ENCODE results near the gene GUCY1B1.

The GUCY1B1 gene

DNA sequence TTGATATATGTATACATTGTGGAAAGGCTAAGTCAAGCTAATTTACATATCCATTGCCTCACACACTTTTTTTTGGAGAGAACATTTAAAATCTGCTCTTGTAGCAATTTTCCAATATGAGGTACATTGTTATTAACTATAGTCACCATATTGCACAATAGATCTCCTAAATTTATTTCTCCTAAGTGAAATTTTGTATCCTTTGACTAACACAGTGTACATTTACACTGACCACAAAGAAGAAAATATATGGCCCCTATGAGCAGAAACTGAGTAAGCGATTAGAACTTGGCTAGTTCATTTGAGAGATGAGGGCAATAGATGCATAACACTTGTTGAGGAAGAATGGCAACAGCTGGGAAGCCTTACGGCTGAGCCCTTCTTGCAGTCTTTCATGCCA is 20.3 kb upstream of the GUCY1B1 start:
- H3K27me3 ChIP-seq (ENCODE audit: control insufficient read depth, insufficient read depth, low read length), result no peaks in the 10 kb centered on the region
- H3K4me3 ChIP-seq (ENCODE audit: low read depth, low read length), result no peak overlapping the region
- no peaks in the 10 kb centered on the region for H3K36me3 ChIP-seq (ENCODE audit: control insufficient read depth, insufficient read depth, low read length)
- H3K9ac ChIP-seq (ENCODE audit: low read length), result no peak overlapping the region
- H3K9me3 ChIP-seq (ENCODE audit: control insufficient read depth, insufficient read depth, low read depth, low read length), result no peaks in the 10 kb centered on the region
- H3K27ac ChIP-seq (ENCODE audit: low read depth, low read length), result no peak overlapping the region
- H3K4me1 ChIP-seq (ENCODE audit: control insufficient read depth, insufficient read depth, low read length), result no peaks in the 10 kb centered on the region

DNA sequence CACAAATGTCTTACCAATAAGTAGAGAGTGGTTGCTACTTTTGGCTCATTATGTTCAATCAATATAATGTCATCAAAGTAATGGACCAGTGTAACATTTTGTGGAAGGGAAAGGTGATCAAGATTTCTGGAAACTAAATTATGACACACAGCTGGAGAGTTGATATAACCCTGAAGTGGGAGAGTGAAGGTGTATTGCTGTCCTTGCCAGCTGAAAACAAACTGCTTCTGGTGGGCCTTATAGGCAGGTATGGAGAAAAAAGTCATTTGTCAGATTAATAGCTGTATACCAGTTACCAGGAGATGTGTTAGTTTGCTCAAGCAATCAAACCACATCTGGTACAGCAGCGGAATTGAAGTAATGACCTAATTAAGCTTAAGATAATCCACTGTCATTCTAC is 17.3 kb upstream of the GUCY1B1 start:
- H3K27ac ChIP-seq (ENCODE audit: low read depth, low read length), result no peak overlapping the region
- no peaks in the 10 kb centered on the region for H3K36me3 ChIP-seq (ENCODE audit: control insufficient read depth, insufficient read depth, low read length)
- H3K9ac ChIP-seq (ENCODE audit: low read length), result no peak overlapping the region
- H3K4me3 ChIP-seq (ENCODE audit: low read depth, low read length), result no peak overlapping the region
- H3K27me3 ChIP-seq (ENCODE audit: control insufficient read depth, insufficient read depth, low read length), result no peaks in the 10 kb centered on the region
- H3K4me1 ChIP-seq (ENCODE audit: control insufficient read depth, insufficient read depth, low read length), result no peaks in the 10 kb centered on the region
- H3K9me3 ChIP-seq (ENCODE audit: control insufficient read depth, insufficient read depth, low read depth, low read length), result no peaks in the 10 kb centered on the region

DNA sequence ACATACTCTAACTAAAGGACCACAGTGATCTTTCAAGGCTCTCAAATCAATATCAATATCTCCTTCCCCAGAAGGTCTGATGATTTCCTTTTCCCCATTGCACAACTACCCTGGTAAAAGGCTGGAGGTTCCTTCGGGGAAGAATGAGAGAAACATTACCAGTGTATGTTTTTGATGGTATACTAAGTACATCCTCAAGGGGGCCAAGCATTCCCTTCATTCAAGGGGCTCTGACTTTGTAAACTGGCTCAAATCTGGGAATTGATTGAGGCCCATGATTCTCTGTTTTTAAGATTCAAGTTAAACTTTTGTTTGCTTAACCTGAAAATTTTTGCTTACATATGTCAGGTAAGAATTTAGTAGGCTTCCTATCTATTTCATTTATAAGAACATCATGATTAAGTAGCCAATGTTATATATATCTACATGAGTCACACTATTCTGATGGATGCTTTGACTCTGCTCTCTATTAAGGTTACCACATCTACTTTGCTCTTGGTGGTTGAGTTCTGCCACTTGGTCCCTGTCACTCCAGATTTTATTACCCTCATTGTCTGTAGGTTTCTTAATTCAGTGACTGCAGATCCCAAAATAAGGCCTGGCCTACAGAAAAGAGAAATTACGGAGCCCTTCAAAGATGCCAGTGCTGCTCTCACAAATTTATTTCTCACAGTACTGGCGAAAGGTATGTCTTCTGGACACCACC is 16.4 kb upstream of the GUCY1B1 start:
- no peaks in the 10 kb centered on the region for H3K36me3 ChIP-seq (ENCODE audit: control insufficient read depth, insufficient read depth, low read length)
- no peaks in the 10 kb centered on the region for H3K9me3 ChIP-seq (ENCODE audit: control insufficient read depth, insufficient read depth, low read depth, low read length)
- no peak overlapping the region for H3K27ac ChIP-seq (ENCODE audit: low read depth, low read length)
- H3K27me3 ChIP-seq (ENCODE audit: control insufficient read depth, insufficient read depth, low read length), result no peaks in the 10 kb centered on the region
- no peaks in the 10 kb centered on the region for H3K4me1 ChIP-seq (ENCODE audit: control insufficient read depth, insufficient read depth, low read length)
- H3K4me3 ChIP-seq (ENCODE audit: low read depth, low read length), result no peak overlapping the region
- no peak overlapping the region for H3K9ac ChIP-seq (ENCODE audit: low read length)

DNA sequence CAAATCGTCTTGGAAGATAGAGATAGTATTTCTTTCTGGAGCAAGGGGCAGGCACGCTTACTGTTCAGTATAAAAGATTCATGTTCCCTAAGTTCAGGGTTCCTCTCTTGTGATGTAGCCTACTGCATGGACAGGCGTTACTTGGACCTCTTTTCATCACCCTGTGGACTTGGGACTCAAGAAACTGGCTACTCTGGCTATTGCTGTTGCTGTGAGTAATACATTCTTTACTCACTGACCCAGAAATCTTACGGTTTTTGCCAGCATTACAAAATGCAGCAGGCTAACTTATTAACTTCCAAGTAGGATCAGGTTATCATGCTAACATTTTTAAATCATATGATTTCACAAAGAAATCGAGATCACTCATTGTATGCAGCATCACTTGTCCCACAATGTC is 12.8 kb upstream of the GUCY1B1 start:
- Histone ChIP-seq H3K27me3 (ENCODE audit: control insufficient read depth, insufficient read depth, low read length) (no peaks in the 10 kb centered on the region), H3K36me3 (ENCODE audit: control insufficient read depth, insufficient read depth, low read length) (no peaks in the 10 kb centered on the region), H3K9ac (ENCODE audit: low read length) (no peak overlapping the region), H3K4me3 (ENCODE audit: low read depth, low read length) (no peak overlapping the region), H3K4me1 (ENCODE audit: control insufficient read depth, insufficient read depth, low read length) (peaks cover 6% of the 10 kb centered on the region), H3K9me3 (ENCODE audit: control insufficient read depth, insufficient read depth, low read depth, low read length) (no peaks in the 10 kb centered on the region), H3K27ac (ENCODE audit: low read depth, low read length) (no peak overlapping the region)

DNA sequence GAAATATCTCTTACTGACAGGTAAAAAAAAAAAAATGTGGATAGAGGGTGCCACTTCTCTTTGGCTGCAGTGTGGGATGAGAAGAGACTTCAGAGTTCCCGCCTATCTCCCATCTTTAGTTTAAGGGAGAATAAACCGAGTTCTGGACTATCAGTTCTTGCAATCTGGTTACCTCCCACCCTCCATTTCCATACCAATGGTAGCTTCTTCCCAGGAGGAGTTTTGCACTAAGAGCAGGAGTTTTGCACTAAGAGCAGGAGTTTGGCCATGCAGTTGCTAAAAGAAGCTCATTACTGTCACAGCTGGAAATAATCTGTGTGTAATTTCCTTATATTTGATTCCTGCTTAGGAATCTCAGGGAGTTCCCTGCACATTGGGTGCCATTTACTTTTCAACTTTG is 10.8 kb upstream of the GUCY1B1 start:
- no peak overlapping the region for H3K9ac ChIP-seq (ENCODE audit: low read length)
- H3K4me3 ChIP-seq (ENCODE audit: low read depth, low read length), result no peak overlapping the region
- no peak overlapping the region for H3K27ac ChIP-seq (ENCODE audit: low read depth, low read length)
- H3K4me1 ChIP-seq (ENCODE audit: control insufficient read depth, insufficient read depth, low read length), result peaks cover 6% of the 10 kb centered on the region
- H3K9me3 ChIP-seq (ENCODE audit: control insufficient read depth, insufficient read depth, low read depth, low read length), result no peaks in the 10 kb centered on the region
- no peaks in the 10 kb centered on the region for H3K36me3 ChIP-seq (ENCODE audit: control insufficient read depth, insufficient read depth, low read length)
- no peaks in the 10 kb centered on the region for H3K27me3 ChIP-seq (ENCODE audit: control insufficient read depth, insufficient read depth, low read length)

DNA sequence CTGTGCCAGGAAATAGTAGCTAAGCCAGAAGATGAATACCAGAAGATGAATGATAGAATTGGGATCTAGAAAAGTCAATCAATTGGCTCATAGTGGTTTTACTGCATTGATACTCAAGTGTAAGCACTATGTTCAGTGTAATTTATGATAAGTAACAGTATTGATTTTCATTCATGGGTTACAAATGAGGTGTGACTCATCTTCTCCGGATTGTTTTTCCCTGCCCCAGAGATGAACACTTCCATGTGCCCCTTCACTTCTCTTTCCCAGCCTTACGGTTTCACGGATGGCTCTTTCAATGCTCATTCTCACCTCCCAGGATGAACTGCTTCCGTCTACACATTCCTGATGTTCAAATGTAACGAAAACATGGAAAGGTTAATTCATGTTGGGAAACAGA is 9.8 kb upstream of the GUCY1B1 start:
- Histone ChIP-seq H3K9me3 (ENCODE audit: control insufficient read depth, insufficient read depth, low read depth, low read length) (no peaks in the 10 kb centered on the region), H3K36me3 (ENCODE audit: control insufficient read depth, insufficient read depth, low read length) (no peaks in the 10 kb centered on the region), H3K27ac (ENCODE audit: low read depth, low read length) (no peak overlapping the region), H3K4me3 (ENCODE audit: low read depth, low read length) (no peak overlapping the region), H3K9ac (ENCODE audit: low read length) (no peak overlapping the region), H3K27me3 (ENCODE audit: control insufficient read depth, insufficient read depth, low read length) (no peaks in the 10 kb centered on the region), H3K4me1 (ENCODE audit: control insufficient read depth, insufficient read depth, low read length) (peaks cover 6% of the 10 kb centered on the region)

DNA sequence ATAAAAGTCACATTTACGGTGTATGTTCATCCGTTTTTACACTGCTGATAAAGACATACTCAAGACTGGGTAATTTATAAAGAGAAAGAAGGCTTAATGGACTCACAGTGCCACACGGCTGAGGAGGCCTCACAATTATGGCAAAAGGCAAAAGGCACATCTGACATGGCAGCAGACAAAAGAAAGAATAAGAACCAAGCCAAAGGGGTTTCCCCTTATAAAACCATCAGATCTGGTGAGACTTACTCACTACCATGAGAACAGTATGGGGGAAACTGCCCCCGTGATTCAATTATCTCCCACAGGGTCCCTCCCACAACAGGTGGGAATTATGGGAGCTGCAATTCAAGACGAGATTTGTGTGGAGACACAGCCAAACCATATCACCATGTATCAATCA is 7.3 kb upstream of the GUCY1B1 start:
- H3K36me3 ChIP-seq (ENCODE audit: control insufficient read depth, insufficient read depth, low read length), result no peaks in the 10 kb centered on the region
- no peaks in the 10 kb centered on the region for H3K27me3 ChIP-seq (ENCODE audit: control insufficient read depth, insufficient read depth, low read length)
- no peaks in the 10 kb centered on the region for H3K9me3 ChIP-seq (ENCODE audit: control insufficient read depth, insufficient read depth, low read depth, low read length)
- H3K4me3 ChIP-seq (ENCODE audit: low read depth, low read length), result no peak overlapping the region
- no peak overlapping the region for H3K27ac ChIP-seq (ENCODE audit: low read depth, low read length)
- no peak overlapping the region for H3K9ac ChIP-seq (ENCODE audit: low read length)
- H3K4me1 ChIP-seq (ENCODE audit: control insufficient read depth, insufficient read depth, low read length), result peaks cover 6% of the 10 kb centered on the region

DNA sequence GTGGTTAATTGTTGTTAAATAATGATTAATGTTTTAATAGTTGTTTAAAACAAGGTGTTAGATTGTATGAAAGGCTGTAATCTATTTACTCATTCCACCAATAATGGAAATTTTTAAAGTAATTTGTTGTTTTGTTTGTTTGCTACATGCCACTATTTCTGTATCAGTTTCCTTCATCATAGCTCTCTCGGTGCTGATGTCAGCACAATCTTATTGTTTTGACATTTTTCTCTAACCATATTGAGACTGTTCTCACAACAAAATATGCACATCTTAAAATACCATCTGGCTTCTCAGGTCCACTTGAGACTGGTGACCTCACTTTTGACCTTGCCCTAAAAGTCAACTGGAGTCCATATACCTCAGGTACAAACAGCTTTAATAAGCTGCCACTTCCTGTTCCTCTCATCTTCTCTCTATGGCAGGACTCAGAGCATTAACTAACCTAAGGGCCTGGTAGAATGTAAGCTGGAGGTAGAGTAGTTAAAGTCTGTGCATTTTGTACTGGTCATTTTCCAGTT is 1.0 kb upstream of the GUCY1B1 start:
- Histone ChIP-seq H3K9me3 (ENCODE audit: control insufficient read depth, insufficient read depth, low read depth, low read length) (no peaks in the 10 kb centered on the region), H3K4me1 (ENCODE audit: control insufficient read depth, insufficient read depth, low read length) (peaks cover 2% of the 10 kb centered on the region), H3K4me3 (ENCODE audit: low read depth, low read length) (no peak overlapping the region), H3K36me3 (ENCODE audit: control insufficient read depth, insufficient read depth, low read length) (no peaks in the 10 kb centered on the region), H3K9ac (ENCODE audit: low read length) (no peak overlapping the region), H3K27me3 (ENCODE audit: control insufficient read depth, insufficient read depth, low read length) (peaks cover 40% of the 10 kb centered on the region), H3K27ac (ENCODE audit: low read depth, low read length) (no peak overlapping the region)

DNA sequence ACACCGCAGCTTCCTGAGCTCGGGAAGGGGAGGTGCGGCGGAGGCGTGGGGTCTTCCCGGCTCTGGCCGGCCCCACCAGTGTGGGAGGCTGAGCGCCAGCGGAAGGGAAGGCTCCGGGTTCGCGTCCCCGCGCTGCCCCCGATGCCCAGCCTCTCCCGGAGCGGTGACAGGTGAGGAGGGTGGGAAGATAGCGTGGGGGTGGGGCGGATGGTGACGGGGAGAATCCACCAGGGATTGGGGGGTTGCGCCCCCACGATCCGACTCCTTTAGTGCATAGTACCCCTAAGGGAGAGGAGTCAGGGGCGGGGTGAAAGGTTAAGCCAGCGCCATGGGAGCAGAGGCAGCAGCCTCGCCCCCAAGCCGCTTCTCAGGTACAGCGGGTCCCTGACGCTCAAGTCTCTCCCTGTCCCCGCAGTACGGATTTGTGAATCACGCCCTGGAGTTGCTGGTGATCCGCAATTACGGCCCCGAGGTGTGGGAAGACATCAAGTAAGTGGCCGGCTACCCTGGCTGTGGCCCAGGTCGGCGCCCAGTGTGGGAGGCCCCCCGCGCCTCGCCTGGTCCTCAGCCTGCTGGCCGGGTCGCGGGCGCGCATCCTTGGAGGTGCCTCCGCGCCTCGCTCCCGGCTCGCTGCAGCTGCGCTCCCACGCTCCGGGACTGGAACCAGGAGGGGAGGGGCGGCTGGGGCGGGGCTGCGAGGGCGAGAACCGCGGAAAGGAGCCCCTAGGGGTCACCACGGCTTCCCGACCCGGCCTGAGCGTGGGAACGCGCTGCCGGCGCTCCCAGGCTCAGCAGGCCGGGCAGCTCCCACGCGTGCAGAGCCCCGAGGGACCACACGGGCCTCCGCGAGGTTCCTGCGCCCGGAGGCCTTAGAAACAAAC is 791 bp downstream of the GUCY1B1 start:
- Histone ChIP-seq H3K27me3 (ENCODE audit: control insufficient read depth, insufficient read depth, low read length) (peaks cover 46% of the 10 kb centered on the region), H3K9me3 (ENCODE audit: control insufficient read depth, insufficient read depth, low read depth, low read length) (no peaks in the 10 kb centered on the region), H3K9ac (ENCODE audit: low read length) (peak overlapping the region; percentile 22), H3K4me1 (ENCODE audit: control insufficient read depth, insufficient read depth, low read length) (peaks cover 2% of the 10 kb centered on the region), H3K4me3 (ENCODE audit: low read depth, low read length) (peak overlapping the region; percentile 74), H3K36me3 (ENCODE audit: control insufficient read depth, insufficient read depth, low read length) (no peaks in the 10 kb centered on the region), H3K27ac (ENCODE audit: low read depth, low read length) (no peak overlapping the region)

DNA sequence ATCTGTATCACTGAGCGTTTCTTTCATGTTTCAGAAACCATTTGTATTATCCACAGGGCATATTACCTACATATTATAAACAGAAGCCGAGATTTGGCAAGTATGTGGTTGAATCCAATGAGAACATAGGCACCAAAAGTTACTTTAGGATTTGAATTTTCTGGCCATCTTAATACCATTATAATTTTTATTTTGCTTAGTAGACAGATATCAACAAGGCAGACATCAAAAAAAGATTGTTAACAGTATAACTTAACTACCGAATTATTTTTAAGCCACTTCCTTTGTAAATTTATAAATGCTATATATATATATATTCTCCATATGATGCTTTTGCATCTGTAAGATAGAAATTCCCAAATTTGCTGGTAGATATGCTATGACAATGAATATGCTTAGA is 2.2 kb downstream of the GUCY1B1 start:
- no peak overlapping the region for H3K4me3 ChIP-seq (ENCODE audit: low read depth, low read length)
- peaks cover 53% of the 10 kb centered on the region for H3K27me3 ChIP-seq (ENCODE audit: control insufficient read depth, insufficient read depth, low read length)
- H3K9me3 ChIP-seq (ENCODE audit: control insufficient read depth, insufficient read depth, low read depth, low read length), result no peaks in the 10 kb centered on the region
- H3K9ac ChIP-seq (ENCODE audit: low read length), result no peak overlapping the region
- peaks cover 2% of the 10 kb centered on the region for H3K4me1 ChIP-seq (ENCODE audit: control insufficient read depth, insufficient read depth, low read length)
- H3K36me3 ChIP-seq (ENCODE audit: control insufficient read depth, insufficient read depth, low read length), result no peaks in the 10 kb centered on the region
- H3K27ac ChIP-seq (ENCODE audit: low read depth, low read length), result no peak overlapping the region

DNA sequence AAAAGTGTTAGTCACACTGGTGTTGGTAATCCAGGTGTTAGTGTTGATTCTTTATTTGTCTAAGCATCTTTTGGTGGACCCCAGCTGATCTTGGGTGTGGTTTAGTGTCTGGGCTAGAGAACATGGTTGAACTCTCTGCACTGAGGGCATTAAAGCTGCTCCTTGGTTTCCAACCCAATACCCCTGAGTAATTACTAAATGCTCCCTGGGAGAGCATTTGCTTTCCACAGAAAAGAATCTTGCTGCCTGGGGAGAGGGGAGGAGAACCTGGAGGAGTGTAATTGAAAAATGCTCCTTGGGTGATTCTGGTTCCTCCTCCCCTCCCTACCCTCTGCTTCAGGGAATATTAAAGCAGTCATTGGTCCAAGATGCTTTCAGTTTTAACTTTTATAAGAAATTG is 3.1 kb downstream of the GUCY1B1 start:
- peaks cover 53% of the 10 kb centered on the region for H3K27me3 ChIP-seq (ENCODE audit: control insufficient read depth, insufficient read depth, low read length)
- no peaks in the 10 kb centered on the region for H3K9me3 ChIP-seq (ENCODE audit: control insufficient read depth, insufficient read depth, low read depth, low read length)
- H3K27ac ChIP-seq (ENCODE audit: low read depth, low read length), result no peak overlapping the region
- no peak overlapping the region for H3K4me3 ChIP-seq (ENCODE audit: low read depth, low read length)
- H3K9ac ChIP-seq (ENCODE audit: low read length), result no peak overlapping the region
- H3K4me1 ChIP-seq (ENCODE audit: control insufficient read depth, insufficient read depth, low read length), result peaks cover 2% of the 10 kb centered on the region
- no peaks in the 10 kb centered on the region for H3K36me3 ChIP-seq (ENCODE audit: control insufficient read depth, insufficient read depth, low read length)

All from HUES6 (cell line).